DMS 273 treated with DMSO at 0.1 percent for 48 hours (cell line): Measurements from ENCODE around the gene ZNF180.
"Not testable (repeated sequence)": the region's sequence is repeated elsewhere in the genome, so short reads cannot be mapped to it uniquely, and the experiment has no call there.

Experiments used
- DNase-seq: peaks from one replicate; lab custom pipeline; 2025; lab: John Stamatoyannopoulos, UW

Gene ZNF180

DNA sequence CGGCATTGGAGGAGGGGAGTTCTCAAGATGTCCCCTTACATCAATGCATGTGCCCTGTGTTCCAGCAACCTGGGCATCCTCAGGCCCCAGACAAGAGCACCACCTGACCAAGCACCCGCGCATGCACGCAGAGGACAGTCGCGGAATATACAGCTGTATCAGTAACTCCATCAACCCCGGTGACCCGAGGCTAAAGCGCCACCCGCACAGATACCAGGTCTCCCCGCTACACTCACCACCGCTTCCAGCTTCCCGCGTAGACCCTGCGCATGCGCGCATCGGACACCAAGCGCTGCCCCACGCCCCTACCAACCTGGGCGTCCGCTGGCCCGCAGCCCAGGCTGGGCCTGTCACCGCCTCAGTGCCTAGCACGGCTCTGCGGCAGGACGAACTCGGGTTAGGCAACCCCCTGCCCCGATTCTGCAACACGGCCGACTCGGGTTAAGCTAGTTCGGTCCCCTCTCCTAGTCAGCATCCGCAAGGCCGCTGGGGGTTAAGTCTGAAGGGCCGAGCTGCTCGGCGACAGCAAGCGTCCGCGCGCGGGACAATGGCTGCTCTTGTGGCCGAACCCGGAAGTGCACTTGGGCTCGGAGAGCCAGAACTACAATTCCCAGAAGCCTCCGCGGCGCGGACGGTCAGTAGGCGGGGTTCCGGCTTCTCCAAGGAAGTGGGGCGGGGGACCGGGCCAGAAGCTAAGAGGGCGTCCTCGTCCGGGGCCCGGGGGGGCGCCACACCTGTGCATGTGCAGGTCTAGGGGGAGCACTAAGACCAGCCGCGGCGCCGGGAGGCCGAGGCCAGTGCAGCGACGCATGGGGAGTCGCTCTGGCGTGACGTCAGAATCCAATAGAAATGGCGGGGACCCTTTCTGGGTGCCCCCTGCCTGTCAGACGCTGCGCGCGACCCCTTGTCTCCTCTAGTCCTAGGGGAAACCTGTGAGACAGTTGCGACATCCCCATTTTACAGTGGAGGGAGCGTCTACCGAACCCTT lies at the start of gene ZNF180:
Gene ZNF180, minus strand, starts transcription at position 561 of the 988 bp plus-strand sequence. CDS start 3,188 bp downstream, outside the sequence.
- DNase-seq, result peak; percentile 87

DNA sequence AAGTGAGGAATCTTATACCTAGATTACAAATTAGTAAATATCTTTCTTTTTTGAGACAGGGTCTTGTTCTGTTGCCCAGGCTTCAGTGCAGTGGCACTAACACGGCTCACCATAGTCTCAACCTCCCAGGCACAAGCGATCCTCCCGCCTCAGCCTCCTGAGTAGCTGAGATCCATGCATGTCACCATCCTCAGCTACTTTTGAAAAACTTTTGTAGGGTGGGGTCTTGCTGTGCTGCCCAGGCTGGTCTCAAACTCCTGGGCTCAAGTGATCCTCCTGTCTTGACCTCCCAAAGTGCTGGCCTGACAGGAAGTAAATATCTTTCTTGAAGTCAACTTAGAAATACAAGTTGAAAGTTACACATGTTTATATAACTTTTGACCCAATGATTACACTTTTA lies 49.2 kb upstream of the ZNF180 start:
- no peak for DNase-seq

DNA sequence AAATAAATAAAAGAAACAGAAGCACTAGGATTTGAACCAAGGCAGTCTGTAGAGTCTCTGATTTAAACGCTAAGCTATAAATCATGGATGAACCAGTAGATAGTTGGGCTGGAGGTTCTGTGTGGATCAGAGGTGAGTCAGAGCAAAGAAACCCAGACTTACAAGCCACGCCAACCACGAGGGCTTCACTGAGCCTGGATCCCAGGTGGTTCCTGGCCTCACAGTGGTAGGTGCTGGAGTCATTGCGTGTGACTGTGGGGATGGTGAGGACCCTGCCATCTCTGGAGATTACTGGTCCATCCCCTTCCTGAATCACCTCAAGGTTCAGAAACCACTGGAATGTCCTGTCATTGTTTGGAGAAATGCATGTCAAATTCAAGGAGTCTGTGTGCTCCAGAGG lies 48.4 kb upstream of the ZNF180 start:
- DNase-seq, result no peak

DNA sequence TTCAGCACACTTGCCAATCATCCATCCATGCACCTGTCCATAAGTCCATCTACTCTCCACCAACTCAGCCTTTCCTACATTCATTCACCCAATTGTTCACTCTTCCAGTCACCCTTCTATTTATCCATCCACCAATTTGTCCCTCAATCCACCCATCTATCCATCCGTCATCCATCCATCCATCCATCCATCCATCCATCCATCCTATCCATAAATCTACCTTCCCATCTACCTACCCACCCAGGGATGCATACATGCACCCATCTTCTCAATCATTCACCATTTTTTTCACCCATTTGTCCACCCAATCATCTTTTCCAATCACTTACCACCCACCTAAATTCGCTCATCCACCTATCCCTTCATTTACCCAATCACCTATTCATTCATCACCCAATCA lies 43.7 kb upstream of the ZNF180 start:
- no peak for DNase-seq

DNA sequence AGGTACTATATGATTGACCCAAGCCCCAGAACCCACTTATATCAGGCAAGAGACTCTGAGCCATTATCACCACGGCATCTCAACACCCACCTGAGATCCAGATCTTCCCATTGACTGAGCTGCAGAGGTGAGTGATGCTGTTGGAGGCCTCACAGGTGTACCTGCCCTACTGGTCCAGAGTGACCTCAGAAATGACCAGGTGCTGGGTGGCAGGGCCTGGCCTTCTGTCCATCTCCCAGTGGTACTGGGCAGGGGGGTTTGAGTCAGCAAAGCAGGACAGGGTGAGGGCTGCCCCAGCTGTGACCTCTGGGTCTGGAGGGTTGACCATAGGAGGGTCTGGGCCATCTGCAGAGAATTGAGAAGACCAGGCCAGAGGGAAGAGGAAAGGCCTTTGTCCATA lies 42.3 kb upstream of the ZNF180 start:
- no peak for DNase-seq

DNA sequence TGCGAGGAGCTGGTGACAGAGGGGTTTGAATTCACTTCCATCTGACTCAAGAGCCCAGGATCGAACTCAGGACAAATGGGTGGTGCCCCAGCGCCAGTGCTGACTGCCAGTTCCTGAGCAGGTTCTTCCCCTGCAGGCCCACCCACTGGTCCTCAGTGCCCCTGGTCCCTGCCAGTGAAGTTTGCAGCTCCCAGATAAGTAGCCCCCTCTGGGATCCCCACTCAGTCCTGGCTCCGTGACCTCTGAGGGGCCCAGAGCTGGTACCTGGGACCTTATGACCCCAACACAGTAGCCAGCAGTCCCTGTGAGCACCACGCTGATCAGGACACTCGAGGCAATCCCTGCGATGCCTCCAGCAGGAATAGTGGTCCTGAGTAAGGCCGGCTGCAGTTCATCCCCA lies 40.4 kb upstream of the ZNF180 start:
- no peak for DNase-seq

DNA sequence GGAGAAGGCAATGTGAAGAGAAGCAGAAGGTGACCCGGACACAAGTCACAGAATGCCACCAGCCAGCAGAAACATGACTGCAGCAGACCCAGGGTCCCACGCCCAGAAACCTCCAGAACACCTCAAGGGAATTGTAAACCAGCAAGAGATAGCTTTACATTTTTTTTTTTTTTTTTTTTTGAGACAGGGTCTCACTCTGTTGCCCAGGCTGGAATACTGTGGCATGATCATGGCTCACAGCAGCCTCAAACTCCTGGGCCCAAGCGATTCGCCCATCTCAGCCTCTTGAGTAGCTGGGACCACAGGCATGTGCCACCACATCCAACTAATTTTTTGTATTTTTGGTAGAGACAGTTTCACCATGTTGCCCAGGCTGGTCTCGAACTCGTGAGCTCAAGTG lies 39.7 kb upstream of the ZNF180 start:
- no peak for DNase-seq

DNA sequence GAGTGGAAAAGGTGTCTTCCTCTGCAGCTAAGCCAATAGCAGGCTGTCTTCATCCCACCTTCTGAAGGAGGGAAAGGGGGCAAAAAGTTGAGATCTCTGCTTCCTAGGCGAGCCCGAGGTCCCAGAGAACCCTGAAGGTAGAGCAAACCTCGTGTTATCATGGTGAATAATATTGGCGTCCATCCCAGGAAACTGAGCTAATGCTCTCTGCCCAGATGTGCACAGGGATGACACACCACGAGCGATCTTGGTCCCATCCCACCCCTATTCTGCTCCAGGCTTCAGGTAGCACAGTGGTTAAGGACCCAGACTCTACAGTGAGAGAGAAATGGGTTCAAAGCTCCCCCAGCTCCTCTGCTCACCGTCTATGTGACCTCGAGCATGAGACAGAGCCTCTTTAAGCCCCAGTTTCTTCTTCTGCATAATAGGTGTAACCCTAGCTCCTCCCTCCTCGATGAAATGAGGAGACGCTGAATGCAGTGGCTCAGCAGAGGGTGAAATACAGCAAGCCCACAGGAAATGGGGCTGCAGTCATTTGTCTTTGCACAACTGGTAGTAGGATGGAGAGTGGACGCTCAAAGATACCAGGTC lies 39.0 kb upstream of the ZNF180 start:
- no peak for DNase-seq

DNA sequence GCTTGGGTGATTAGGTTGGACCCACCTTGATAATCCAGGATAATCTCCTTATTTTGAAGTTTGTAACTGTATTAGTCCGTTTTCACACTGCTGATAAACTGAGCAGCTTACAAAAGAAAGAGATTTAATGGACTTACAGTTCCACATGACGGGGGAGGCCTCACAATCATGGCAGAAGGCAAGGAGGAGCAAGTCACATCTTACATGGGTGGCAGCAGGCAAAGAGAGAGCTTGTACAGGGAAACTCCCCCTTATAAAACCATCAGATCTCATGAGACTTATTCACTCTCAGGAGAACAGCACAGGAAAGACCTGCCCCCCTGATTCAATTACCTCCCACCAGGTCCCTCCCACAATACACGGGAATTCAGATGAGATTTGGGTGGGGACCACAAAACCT lies 35.0 kb upstream of the ZNF180 start:
- DNase-seq, result not testable (repeated sequence)

DNA sequence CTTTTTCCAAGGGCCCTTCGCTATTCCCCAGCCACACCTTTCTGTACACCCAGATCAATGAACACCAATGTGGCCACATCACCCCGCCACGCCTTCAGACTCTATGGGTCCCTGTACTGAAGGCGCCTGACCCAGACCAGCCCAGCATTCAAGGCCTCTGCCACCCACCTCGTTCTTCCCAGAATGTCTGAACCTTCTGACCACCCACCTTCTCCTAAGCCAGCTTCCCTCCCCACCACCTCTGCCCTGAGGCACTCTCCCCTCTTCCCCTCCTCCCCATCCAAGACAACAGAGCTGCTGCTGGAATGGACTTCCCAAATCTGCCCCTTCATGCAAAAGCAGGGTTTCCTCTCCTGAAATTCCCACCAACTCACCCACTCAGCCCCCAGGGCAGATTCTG lies 32.5 kb upstream of the ZNF180 start:
- DNase-seq, result no peak

DNA sequence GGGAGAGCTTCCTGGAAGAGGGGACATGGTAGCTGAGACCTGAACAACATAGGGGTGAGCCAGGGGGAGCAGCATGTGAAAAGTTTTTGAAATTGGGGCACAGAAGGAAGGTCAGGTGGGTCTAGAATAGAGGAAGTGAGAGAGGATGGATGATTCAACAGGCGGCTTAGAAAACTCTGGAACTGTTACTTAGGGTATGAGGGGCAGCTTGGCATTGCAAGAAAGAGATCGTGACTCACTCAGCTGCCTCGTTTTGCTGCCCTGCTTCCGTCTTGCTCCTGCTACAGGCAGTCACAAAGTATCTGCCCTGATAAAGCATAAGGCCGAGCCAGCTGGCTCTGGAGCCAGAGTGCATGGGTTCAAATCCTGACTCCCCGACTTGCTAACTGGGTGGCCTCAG lies 30.5 kb upstream of the ZNF180 start:
- no peak for DNase-seq

DNA sequence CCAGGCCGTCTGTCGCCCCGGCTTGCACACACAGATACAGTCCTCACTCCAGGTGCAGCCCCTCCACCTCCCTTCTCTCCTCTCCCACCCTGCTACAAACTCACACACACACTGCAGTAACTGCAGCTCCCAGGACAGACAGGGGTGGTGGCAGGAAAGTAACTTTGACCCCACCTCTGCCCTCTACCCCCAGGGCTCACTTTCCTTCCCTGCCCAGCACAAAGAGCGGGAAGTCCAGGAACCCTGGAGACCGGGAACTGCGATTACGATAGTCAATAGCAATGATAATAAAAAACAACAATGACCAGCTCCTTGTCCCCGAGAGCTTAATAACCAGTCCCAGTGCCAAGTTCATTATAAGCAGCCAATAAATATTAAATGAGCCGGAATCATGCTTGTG lies 29.2 kb upstream of the ZNF180 start, which contains the start of gene CEACAM20:
Gene CEACAM20, minus strand, starts transcription at position 140 of the 400 bp plus-strand sequence. CDS start 166 bp downstream, outside the sequence.
- no peak for DNase-seq

DNA sequence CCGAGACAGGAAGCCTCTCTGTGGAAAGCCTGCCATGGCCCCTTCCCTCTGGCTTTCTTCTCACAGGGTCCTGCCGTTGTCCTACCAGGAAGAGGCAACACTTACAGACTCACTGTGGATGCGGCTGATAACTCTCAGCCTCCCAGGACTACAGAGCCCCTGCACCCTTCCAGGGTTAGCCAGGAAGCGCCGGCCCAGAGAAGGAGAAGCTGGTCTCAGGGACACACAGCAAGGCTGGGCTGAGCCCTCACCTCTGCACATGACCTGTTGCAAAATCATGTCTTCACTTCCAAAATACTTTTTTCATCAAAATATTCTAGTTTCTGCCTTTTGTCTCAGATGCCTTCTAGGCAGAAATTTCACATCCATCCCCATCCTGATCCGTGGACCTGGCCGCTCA lies 27.2 kb upstream of the ZNF180 start:
- no peak for DNase-seq

DNA sequence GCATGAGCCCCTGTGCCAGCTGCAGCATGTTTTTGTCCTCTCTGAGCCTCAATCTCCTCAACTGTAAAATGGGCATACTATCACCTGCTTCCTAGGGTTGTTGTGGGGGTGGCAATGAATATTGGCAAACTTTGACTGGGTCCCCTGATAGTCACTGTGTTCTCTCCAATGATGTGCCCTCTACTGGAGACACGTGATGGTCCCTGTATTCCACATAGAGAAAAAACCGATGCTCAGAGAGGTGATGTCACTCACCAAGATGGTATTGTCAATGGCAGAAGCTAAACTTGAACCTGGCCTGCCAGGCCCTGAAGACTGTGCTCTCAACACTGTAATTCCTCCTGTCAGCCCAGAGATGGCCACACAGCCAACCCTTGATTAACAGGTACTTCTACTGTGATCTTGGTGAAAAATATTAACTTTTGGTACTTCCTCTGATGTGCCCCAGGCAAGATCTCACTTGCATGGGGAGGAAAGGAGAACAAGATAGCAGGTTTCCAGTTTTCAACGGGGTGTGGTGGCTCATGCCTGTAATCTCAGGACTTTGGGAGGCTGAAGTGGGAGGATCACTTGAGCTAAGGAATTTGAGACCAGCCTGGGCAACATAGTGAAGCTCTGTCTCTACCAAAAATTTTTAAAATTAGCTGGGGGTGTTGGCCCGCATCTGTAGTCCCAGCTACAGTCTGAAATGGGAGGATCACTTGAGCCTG lies 25.6 kb upstream of the ZNF180 start:
- DNase-seq, result no peak

DNA sequence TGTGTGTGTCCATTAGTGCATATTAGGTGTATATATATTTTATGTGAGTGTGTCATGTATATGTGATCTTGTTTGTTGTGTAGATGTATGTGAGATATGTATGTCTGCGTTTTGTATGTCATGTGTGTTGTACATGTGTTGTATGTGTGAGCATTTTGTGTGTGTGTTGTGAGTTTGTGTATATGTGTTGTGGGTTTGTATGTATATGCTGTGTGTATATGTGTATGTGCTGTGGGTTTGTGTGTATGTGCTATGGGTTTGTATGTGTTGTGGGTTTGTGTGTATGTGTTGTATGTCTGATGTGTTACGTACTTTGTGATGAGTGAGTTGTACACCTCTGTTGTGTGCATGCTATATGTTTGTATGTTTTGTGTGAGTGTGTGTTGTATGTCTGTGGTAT lies 21.0 kb upstream of the ZNF180 start:
- DNase-seq, result no peak

DNA sequence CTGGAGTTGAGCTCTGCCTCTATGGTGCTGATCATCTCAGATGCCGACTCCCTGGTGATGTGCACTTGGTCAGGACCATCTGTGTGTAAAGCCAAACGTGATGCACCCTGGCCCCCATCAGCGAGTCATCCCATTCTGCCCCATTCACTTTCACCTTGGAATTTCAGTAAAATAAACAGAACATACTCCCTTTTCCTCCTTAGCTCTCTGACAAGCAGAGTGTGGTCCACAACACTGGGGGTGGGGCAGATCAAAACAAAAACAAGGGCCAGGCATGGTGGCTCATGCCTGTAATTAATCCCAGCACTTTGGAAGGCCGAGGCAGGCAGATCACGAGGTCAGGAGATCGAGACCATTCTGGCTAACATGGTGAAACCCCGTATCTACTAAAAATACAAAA lies 16.8 kb upstream of the ZNF180 start:
- no peak for DNase-seq

DNA sequence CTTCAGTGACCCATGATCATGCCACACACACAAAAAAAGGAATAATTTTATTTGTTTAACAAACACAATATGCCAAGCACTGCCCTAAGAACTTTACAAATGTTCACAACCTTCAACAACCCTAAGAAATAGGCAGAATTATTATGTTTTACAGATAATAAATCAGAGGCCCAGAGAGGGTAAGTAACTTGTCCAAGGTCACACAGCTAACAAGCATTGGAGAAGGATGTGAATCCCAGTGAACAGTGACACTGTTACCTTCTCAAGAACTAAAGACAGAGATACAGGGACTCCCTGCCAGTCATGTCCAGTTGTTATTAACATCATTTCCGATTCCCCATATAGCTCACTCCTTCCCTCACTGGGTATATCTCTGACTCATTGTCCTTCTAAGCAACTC lies 15.6 kb upstream of the ZNF180 start:
- DNase-seq, result no peak

DNA sequence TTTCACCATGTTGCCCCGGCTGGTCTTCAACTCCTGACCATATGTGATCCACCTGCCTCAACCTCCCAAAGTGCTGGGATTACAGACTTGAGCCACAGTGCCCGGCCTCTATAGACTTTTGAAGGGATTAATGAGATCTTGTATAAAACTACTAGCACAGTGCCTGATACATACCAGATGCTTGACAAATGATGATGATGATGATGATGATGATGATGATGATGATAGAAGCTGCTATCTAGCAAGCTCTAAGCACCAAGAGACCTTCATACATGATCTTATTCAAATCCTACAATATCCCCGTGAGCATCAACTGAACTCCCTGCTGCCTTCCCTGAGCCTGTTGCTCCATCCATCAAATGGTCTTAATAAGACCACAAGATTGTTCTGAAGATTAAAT lies 14.7 kb upstream of the ZNF180 start:
- DNase-seq, result no peak

DNA sequence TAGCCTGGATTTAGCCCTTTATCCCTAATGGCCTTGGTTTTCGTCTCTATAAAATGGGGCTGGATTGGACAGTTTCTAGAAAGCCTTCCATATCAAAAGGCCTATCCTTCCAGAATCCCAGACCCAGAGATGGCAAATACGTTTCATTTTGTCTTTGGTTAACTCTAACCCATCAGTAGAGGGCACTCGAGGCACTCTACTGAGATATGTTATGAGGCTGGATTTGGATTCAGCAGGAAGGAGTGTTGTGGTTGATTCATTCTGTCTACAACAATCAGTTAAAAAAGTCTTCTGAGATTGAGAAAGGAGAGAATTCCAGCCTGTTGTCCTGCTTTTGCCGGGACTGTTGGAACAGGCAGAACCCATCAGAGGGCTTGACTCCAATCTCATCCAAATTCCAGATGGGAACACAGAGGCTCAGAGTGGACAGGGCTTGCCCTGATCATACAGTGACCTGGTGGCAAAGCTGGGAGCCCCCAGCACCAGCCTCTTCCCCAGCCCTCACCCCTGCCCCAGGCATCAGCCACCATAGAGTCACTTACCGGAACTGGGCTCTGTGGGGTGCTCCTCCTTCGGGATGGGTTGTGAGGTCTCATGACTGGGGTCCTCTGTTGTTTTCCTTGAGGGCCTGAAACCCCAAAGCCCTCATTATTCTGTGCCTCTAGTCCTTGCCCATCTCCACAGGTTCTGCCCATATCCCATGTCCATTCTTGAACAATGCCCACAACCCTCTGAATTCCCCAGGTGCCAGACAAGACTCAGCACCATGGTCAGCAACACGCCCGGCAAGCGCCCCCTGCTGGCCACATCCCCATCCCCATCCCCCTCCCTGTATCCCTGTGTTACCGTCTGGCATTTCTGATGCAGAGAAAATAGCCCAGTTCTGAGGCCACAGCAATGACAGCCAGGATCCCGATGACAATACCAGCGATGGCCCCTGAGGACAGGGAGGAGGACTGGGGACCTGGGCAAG lies 12.3 kb upstream of the ZNF180 start:
- DNase-seq, result no peak

DNA sequence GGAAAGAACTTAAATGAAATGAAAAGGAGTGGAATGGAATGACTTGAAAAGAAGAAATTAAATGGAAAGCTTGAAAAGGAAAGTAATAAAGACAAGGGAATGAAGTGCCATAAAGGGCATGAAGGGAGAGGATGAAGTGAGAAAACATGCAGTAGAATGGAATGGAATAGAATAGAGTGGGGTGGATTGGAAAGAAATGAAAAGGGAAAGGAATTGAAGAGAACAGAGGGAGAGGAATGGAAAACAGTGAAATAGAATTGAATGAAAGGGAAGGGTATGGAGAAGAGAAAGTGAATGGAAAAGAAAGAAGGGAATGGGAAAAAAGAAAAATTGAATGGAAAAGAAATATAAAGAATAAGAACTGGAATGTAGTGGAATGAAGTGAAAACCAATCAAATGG lies 9.2 kb upstream of the ZNF180 start:
- DNase-seq, result no peak

DNA sequence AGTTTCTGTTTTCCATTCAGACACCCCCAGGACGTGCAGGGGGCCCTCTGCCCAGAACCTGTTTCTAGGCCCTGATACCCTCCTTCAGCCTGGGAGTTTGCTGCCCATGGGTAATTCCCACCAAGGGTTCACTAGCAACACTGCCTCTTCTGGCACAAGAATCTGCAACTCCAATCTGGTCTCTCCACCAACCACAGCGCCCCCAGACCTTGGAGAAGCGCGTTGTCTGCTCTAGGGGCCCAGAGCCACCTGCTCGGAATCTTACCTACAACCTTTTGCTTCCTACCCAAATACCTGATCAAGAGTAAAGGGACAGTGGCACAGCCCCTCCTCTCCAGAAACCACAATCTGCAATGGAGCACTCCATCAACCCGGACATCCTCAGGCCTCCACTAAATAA lies 763 bp downstream of the ZNF180 start:
- DNase-seq, result no peak

DNA sequence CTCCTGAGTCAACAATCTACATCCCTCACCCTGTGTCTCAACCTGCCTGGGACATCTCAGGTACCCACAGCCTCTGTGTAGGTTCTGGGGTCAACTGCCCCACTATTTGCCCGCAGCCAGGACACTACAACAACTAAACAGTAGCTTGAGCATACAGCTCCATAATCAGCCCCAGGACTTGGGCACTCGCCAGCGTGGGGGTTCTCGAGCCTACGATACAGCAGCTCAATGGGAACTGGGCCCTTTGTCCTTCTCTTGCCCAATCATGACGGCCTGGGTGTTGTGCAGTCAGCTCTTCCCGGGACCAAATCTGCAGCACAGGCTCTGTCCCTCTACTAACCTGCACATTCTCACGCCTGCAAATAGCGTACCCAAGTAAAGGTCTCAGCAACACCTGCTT lies 1.3 kb downstream of the ZNF180 start:
- no peak for DNase-seq
